Loucy (cell line): ENCODE measurements around the gene CDH13.

Experiments used
- H2AFZ ChIP-seq: fragments of 200-600 bp; sonication (generic); 2 replicates; pipeline ENCODE4 v1.6.0; 2016; ENCODE audit warnings: antibody characterized with exemption, mild to moderate bottlenecking, low read length, moderate library complexity
- H3F3A ChIP-seq: fragments of 200-600 bp; 2 replicates; pipeline ENCODE4 v1.6.0; 2016; ENCODE audit warnings: antibody characterized with exemption, low read depth, mild to moderate bottlenecking
- H3K27me3 ChIP-seq: fragments of 200-600 bp; sonication (generic); 2 replicates; pipeline ENCODE4 v1.6.1; 2014; ENCODE audit warnings: low read length, mild to moderate bottlenecking; ENCODE audit not compliant: insufficient read depth, poor library complexity, severe bottlenecking
- H3K36me3 ChIP-seq: fragments of 200-600 bp; sonication (generic); 2 replicates; pipeline ENCODE4 v1.6.1; 2016; ENCODE audit warnings: low read length; ENCODE audit not compliant: insufficient read depth
- H3K4me1 ChIP-seq: fragments of 200-600 bp; sonication (generic); 2 replicates; pipeline ENCODE4 v1.5.1; 2014; ENCODE audit warnings: low read length, mild to moderate bottlenecking; ENCODE audit not compliant: insufficient read depth, poor library complexity, severe bottlenecking
- H3K4me2 ChIP-seq: fragments of 200-600 bp; sonication (generic); 2 replicates; pipeline ENCODE4 v1.6.0; 2014; ENCODE audit warnings: antibody characterized with exemption, low read length, low read depth, mild to moderate bottlenecking; ENCODE audit not compliant: poor library complexity, severe bottlenecking
- H3K4me3 ChIP-seq: fragments of 200-600 bp; sonication (generic); 2 replicates; pipeline ENCODE4 v1.5.1; 2014; ENCODE audit warnings: low read length, mild to moderate bottlenecking, mixed read lengths; ENCODE audit not compliant: poor library complexity, severe bottlenecking
- H3K79me2 ChIP-seq: fragments of 200-600 bp; sonication (generic); 2 replicates; pipeline ENCODE4 v1.6.1; 2014; ENCODE audit warnings: low read length; ENCODE audit not compliant: insufficient read depth
- H3K9ac ChIP-seq: fragments of 200-600 bp; sonication (generic); 2 replicates; pipeline ENCODE4 v1.6.0; 2014; ENCODE audit warnings: mild to moderate bottlenecking, low read depth, low read length, moderate library complexity; ENCODE audit not compliant: poor library complexity, severe bottlenecking
- H3K9me2 ChIP-seq: fragments of 200-600 bp; sonication (generic); replicated peaks from 2 replicates; pipeline ENCODE4 v1.6.1; 2016; ENCODE audit warnings: low read depth, low read length, mixed read lengths
- H3K9me3 ChIP-seq: fragments of 200-600 bp; sonication (generic); 2 replicates; pipeline ENCODE4 v1.6.1; 2014; ENCODE audit warnings: mild to moderate bottlenecking, antibody characterized with exemption, low read length, low read depth; ENCODE audit not compliant: insufficient read depth
- H4K20me1 ChIP-seq: fragments of 200-600 bp; sonication (generic); 2 replicates; pipeline ENCODE4 v1.6.0; 2014; ENCODE audit warnings: antibody characterized with exemption, low read length, mild to moderate bottlenecking; ENCODE audit not compliant: insufficient read depth, poor library complexity, severe bottlenecking
- EZH2phosphoT487 ChIP-seq: fragments of 200-600 bp; IDR thresholded peaks from 2 replicates; pipeline ENCODE4 v1.6.1; 2018; ENCODE audit warnings: antibody characterized with exemption, mild to moderate bottlenecking, moderate library complexity, borderline replicate concordance
- TF ChIP-seq, protein P1 (sequence below): fragments of 200-600 bp; sonication (generic); conservative IDR thresholded peaks from 2 replicates; pipeline ENCODE4 v1.5.1; 2014; ENCODE audit warnings: mild to moderate bottlenecking, antibody characterized with exemption, low read length

Gene CDH13

DNA sequence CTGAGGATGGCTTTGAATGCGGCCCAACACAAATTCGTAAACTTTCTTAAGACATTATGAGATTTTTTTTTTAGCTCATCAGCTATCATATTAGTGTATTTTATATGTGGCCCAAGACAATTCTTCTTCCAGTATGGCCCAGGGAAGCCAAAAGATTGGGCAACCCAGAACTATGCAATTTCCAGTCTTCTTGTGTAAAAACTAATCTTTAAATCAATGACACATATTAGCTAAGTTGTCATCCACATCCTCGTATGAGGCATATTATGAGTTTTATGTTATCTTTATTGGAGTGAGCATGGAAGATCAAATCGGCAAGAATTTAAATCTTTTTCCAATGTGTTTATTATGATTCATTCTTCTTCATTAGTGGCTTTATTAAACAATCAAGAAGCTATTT, 982.4 kb downstream of the CDH13 start:
- Histone ChIP-seq H3K4me2 (no peak overlapping the region), H3K4me3 (no peak overlapping the region), H3K9ac (no peak overlapping the region), H3K9me2 (no peaks in the 10 kb centered on the region), H2AFZ (no peak overlapping the region), H3K27me3 (no peaks in the 10 kb centered on the region), H3K79me2 (no peaks in the 10 kb centered on the region), H3K4me1 (no peaks in the 10 kb centered on the region), H3K36me3 (no peaks in the 10 kb centered on the region), H3K9me3 (no peaks in the 10 kb centered on the region), H4K20me1 (no peaks in the 10 kb centered on the region), H3F3A (no peaks in the 10 kb centered on the region)
- TF ChIP-seq EZH2phosphoT487: no peak
- TF ChIP-seq, protein P1, sequence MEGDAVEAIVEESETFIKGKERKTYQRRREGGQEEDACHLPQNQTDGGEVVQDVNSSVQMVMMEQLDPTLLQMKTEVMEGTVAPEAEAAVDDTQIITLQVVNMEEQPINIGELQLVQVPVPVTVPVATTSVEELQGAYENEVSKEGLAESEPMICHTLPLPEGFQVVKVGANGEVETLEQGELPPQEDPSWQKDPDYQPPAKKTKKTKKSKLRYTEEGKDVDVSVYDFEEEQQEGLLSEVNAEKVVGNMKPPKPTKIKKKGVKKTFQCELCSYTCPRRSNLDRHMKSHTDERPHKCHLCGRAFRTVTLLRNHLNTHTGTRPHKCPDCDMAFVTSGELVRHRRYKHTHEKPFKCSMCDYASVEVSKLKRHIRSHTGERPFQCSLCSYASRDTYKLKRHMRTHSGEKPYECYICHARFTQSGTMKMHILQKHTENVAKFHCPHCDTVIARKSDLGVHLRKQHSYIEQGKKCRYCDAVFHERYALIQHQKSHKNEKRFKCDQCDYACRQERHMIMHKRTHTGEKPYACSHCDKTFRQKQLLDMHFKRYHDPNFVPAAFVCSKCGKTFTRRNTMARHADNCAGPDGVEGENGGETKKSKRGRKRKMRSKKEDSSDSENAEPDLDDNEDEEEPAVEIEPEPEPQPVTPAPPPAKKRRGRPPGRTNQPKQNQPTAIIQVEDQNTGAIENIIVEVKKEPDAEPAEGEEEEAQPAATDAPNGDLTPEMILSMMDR: no peak

DNA sequence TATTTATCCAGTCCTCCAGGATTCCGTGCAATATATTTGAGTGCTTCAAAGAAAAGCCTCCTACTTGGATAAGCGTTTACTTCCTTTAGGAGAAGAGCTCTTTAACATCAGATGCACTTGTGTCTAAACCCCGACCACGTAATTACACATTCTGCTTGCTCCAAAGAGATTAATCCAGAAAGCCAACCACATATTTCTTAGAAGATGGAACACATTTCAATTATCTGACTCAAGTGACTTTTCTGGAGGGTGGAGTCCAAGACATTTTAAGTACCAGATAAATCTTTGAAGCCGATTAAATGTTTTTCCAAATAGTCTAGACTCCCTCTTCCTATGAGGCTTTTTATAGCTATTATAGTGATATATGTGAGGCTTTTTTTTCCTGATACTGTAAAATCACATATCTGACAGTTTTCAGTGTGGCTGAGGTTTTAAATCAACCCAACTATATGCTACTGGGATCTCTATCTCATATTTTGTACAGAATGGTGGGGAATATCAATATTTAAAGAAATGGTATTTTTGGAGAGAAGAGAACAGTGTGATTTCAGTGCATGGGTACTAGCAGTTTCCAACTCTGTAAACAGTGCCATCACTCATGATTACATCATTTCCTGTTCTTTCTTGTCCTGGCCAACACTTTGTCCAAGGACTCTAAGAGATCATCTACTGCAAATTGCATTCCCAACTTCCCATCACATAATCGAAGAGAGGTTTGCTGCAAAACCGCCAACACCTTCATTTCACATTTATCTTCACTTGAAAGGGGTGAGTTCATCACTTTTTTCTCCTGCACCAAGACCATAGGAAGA, 988.6 kb downstream of the CDH13 start:
- H3K27me3 ChIP-seq: no peaks in the 10 kb centered on the region
- no peaks in the 10 kb centered on the region for H3F3A ChIP-seq
- no peak overlapping the region for H3K4me2 ChIP-seq
- no peak for TF ChIP-seq EZH2phosphoT487
- TF ChIP-seq, protein P1: no peak
- H3K9me2 ChIP-seq: no peaks in the 10 kb centered on the region
- no peaks in the 10 kb centered on the region for H3K79me2 ChIP-seq
- H3K36me3 ChIP-seq: no peaks in the 10 kb centered on the region
- H2AFZ ChIP-seq: no peak overlapping the region
- H3K9ac ChIP-seq: no peak overlapping the region
- H3K4me3 ChIP-seq: no peak overlapping the region
- no peaks in the 10 kb centered on the region for H3K9me3 ChIP-seq
- H4K20me1 ChIP-seq: no peaks in the 10 kb centered on the region
- peaks cover 3% of the 10 kb centered on the region for H3K4me1 ChIP-seq

DNA sequence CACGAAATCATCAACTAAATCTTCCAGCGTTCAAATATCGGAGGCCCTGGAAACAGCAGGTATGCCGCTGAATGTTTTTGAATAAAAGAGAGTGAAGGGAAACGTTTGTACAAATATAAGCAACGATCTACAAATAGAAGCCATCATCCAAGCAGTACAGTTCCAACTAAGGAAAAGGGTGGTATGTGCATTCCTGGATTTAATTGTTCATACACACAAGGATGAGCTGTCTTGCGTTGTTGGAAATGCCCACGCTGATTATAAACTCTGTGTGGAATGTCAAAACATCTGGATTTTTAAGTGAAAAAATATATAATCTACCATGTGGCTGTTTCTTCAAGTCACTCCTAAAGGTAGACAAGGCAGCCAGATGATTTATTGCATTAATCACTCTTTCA, 989.2 kb downstream of the CDH13 start:
- Histone ChIP-seq H4K20me1 (no peaks in the 10 kb centered on the region), H3K4me2 (no peak overlapping the region), H3K9ac (no peak overlapping the region), H3K27me3 (no peaks in the 10 kb centered on the region), H3K9me2 (no peaks in the 10 kb centered on the region), H2AFZ (no peak overlapping the region), H3K4me3 (no peak overlapping the region), H3K9me3 (no peaks in the 10 kb centered on the region), H3K79me2 (no peaks in the 10 kb centered on the region), H3K36me3 (no peaks in the 10 kb centered on the region), H3K4me1 (peaks cover 3% of the 10 kb centered on the region), H3F3A (no peaks in the 10 kb centered on the region)
- no peak for TF ChIP-seq EZH2phosphoT487
- TF ChIP-seq, protein P1: no peak
